Activated CD8-positive, alpha-beta T cell treated with anti-CD3 and anti-CD28 coated beads for 36 hours (primary cell): ENCODE results near the gene AGAP9. TPM values are rescaled to one million over a fixed set of nuclear protein-coding genes. Genes with fewer than 3 reads are reported as not detected.
"Not testable (repeated sequence)": the region's sequence is repeated elsewhere in the genome, so short reads cannot be mapped to it uniquely, and the experiment has no call there.

ENCODE experiments used
- ATAC-seq: fragments of 200-7000 bp; cut with Tn5 transposase; one replicate; pipeline ENCODE4 v1.10.0; 2021; ENCODE audit warnings: mild to moderate bottlenecking, moderate library complexity
- CTCF ChIA-PET: fragments of 350-600 bp; sonication (Branson Sonifier 250); formaldehyde crosslinking; loops from one replicate; lab custom pipeline; 2021; ENCODE audit warnings: antibody characterized with exemption; lab: Charles Lee
- POLR2A ChIA-PET: fragments of 350-600 bp; sonication (Branson Sonifier 250); formaldehyde crosslinking; loops from one replicate; lab custom pipeline; 2021; ENCODE audit warnings: antibody characterized with exemption; lab: Charles Lee
- DNase-seq: peaks from one replicate; pipeline ENCODE4 v3.0.0-alpha.2; 2020
- H3K27ac Mint-ChIP-seq: one replicate; pipeline ENCODE4 v1.8.0; 2021; ENCODE audit warnings: mild to moderate bottlenecking, mixed read lengths
- H3K27me3 Mint-ChIP-seq: one replicate; pipeline ENCODE4 v1.8.0; 2021; ENCODE audit warnings: mixed read lengths
- H3K36me3 Mint-ChIP-seq: one replicate; pipeline ENCODE4 v1.8.0; 2021; ENCODE audit warnings: low read depth, mixed read lengths
- H3K4me1 Mint-ChIP-seq: one replicate; pipeline ENCODE4 v1.8.0; 2021; ENCODE audit warnings: low read depth, mixed read lengths
- H3K4me3 Mint-ChIP-seq: one replicate; pipeline ENCODE4 v1.8.0; 2021; ENCODE audit warnings: mild to moderate bottlenecking, moderate library complexity, mixed read lengths
- H3K9me3 Mint-ChIP-seq: one replicate; pipeline ENCODE4 v1.8.0; 2021; ENCODE audit warnings: mixed read lengths
- CTCF ChIP-seq: fragments of 200-600 bp; IDR thresholded peaks from one replicate; pipeline ENCODE4 v1.8.0; 2022; ENCODE audit warnings: antibody characterized with exemption, mild to moderate bottlenecking
- intact Hi-C: fragments of 100-400 bp; cut with micrococcal nuclease; formaldehyde crosslinking; loops from one replicate; pipeline ENCODE4 v1.10.0; 2022
- total RNA-seq, 2 experiments: library from RNA; stranded (reverse); gene quantifications; one replicate each; pipeline ENCODE4 v1.2.3, GENCODE V29; 2021

AGAP9 gene
- total RNA-seq, 2 experiments from 2014 or later: 3.4 to 3.6 TPM

- intact Hi-C loops, H3K36me3 Mint-ChIP-seq: not testable (repeated sequence)
Observed at GRCh38 chr10:47467957-47468356, 55.5 kb downstream of the AGAP9 start.

GRCh38 chr10:47467458-47467857 lies 56.0 kb downstream of the AGAP9 start:
- H3K36me3 Mint-ChIP-seq, H3K4me1 Mint-ChIP-seq, H3K27ac Mint-ChIP-seq, H3K4me3 Mint-ChIP-seq, CTCF ChIA-PET, H3K9me3 Mint-ChIP-seq, ATAC-seq, intact Hi-C loops, DNase-seq, POLR2A ChIA-PET, H3K27me3 Mint-ChIP-seq: not testable (repeated sequence)

More at GRCh38 chr10:47467957-47468356, 55.5 kb downstream of the AGAP9 start:
- H3K4me1 Mint-ChIP-seq, ATAC-seq, H3K4me3 Mint-ChIP-seq, CTCF ChIA-PET, POLR2A ChIA-PET, DNase-seq, H3K27ac Mint-ChIP-seq, H3K27me3 Mint-ChIP-seq, H3K9me3 Mint-ChIP-seq: not testable (repeated sequence)

GRCh38 chr10:47465216-47465917 lies 58.1 kb downstream of the AGAP9 start:
- H3K4me3 Mint-ChIP-seq, DNase-seq, H3K9me3 Mint-ChIP-seq, H3K27me3 Mint-ChIP-seq, H3K4me1 Mint-ChIP-seq, ATAC-seq, CTCF ChIA-PET, H3K27ac Mint-ChIP-seq, H3K36me3 Mint-ChIP-seq, POLR2A ChIA-PET, intact Hi-C loops: not testable (repeated sequence)

GRCh38 chr10:47462577-47463358 lies 60.7 kb downstream of the AGAP9 start:
- H3K4me1 Mint-ChIP-seq, POLR2A ChIA-PET, H3K27me3 Mint-ChIP-seq, CTCF ChIA-PET, DNase-seq, H3K4me3 Mint-ChIP-seq, H3K36me3 Mint-ChIP-seq, intact Hi-C loops, H3K9me3 Mint-ChIP-seq, H3K27ac Mint-ChIP-seq, ATAC-seq: not testable (repeated sequence)

- H3K27me3 Mint-ChIP-seq, H3K27ac Mint-ChIP-seq, intact Hi-C loops, H3K4me1 Mint-ChIP-seq, POLR2A ChIA-PET, CTCF ChIA-PET, H3K9me3 Mint-ChIP-seq, H3K36me3 Mint-ChIP-seq: not testable (repeated sequence)
- DNase-seq (peak; percentile 52), ATAC-seq (peak; percentile 93)
- TF ChIP-seq CTCF: peak; percentile 25
- peak overlapping the region; percentile 14 for H3K4me3 Mint-ChIP-seq
Observed at GRCh38 chr10:47461261-47461687, 62.2 kb downstream of the AGAP9 start.

- POLR2A ChIA-PET: no interaction called here
Observed at GRCh38 chr10:47458466-47459154, 64.8 kb downstream of the AGAP9 start.

More at GRCh38 chr10:47458466-47459154, 64.8 kb downstream of the AGAP9 start:
- intact Hi-C loops: no loop called here
- no peak for ATAC-seq
- Mint-ChIP-seq H3K4me3 (no peak overlapping the region), H3K36me3 (no peaks in the 10 kb centered on the region), H3K27ac (no peak overlapping the region), H3K9me3 (no peaks in the 10 kb centered on the region), H3K27me3 (peaks cover 12% of the 10 kb centered on the region), H3K4me1 (peaks cover 5% of the 10 kb centered on the region)
- CTCF ChIA-PET: no interaction called here
- DNase-seq: no peak
- TF ChIP-seq CTCF: no peak
